Ectodermal cell (in vitro differentiated cells): ENCODE results near the gene TYW1B.
"Not testable (repeated sequence)": the region's sequence is repeated elsewhere in the genome, so short reads cannot be mapped to it uniquely, and the experiment has no call there.

Experiments
- H3K27ac ChIP-seq: 2 replicates; pipeline ENCODE4 v1.7.0; 2013; ENCODE audit warnings: mild to moderate bottlenecking, low read depth, low read length; ENCODE audit not compliant: insufficient read depth, poor library complexity, severe bottlenecking
- H3K27me3 ChIP-seq: 2 replicates; pipeline ENCODE4 v1.7.0; 2013; ENCODE audit warnings: mild to moderate bottlenecking, low read length; ENCODE audit not compliant: insufficient read depth, control insufficient read depth, poor library complexity, severe bottlenecking
- H3K36me3 ChIP-seq: one replicate; pipeline ENCODE4 v1.7.0; 2013; ENCODE audit warnings: low read length; ENCODE audit not compliant: control insufficient read depth, insufficient read depth
- H3K4me1 ChIP-seq: one replicate; pipeline ENCODE4 v1.7.0; 2013; ENCODE audit warnings: low read length; ENCODE audit not compliant: control insufficient read depth, insufficient read depth
- H3K4me3 ChIP-seq: 2 replicates; pipeline ENCODE4 v1.7.0; 2013; ENCODE audit warnings: low read depth, low read length, control low read depth; ENCODE audit not compliant: insufficient read depth
- H3K9me3 ChIP-seq: 2 replicates; pipeline ENCODE4 v1.7.0; 2013; ENCODE audit warnings: mild to moderate bottlenecking, low read length, moderate library complexity; ENCODE audit not compliant: control insufficient read depth
- WGBS, 2 experiments: methylation state at CpG; one replicate each; pipeline ENCODE4 v1.1.7; 2013; ENCODE audit warnings: missing lambda C conversion rate in 2 of 2; 5-methylcytosine and 5-hydroxymethylcytosine counted together

TYW1B gene

DNA sequence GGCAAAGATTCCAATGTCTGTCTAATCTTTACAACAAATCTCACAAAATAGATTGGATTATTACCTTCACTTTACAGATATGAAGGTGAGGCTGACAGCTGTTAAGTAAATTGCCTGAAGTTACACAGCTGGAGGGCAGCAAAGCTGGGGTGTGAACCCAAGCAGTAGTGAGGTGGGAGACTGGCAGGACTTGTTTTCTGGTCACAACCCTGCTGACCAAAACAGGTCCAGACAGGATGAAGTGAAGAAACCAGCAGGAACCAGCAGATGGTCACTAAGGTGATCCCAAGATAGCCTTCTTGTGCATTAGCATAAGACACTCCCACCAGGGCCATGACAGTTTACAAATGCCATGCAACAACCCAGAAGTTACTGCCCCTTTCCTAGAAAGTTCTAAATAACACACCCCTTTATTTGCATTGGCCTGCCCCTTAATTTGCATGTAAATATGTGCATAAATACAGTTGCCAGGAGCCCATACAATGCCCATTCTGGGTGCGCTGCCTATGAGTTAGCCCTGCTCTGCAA, 195.2 kb downstream of the TYW1B start:
- H3K27ac ChIP-seq, H3K4me1 ChIP-seq, H3K9me3 ChIP-seq, H3K27me3 ChIP-seq, H3K36me3 ChIP-seq, H3K4me3 ChIP-seq: not testable (repeated sequence)
- WGBS, 2 experiments = 100% methylated on average over 1 of the region's 1 CpG; no CpG with 5 or more reads in 1 of the 2 experiments

DNA sequence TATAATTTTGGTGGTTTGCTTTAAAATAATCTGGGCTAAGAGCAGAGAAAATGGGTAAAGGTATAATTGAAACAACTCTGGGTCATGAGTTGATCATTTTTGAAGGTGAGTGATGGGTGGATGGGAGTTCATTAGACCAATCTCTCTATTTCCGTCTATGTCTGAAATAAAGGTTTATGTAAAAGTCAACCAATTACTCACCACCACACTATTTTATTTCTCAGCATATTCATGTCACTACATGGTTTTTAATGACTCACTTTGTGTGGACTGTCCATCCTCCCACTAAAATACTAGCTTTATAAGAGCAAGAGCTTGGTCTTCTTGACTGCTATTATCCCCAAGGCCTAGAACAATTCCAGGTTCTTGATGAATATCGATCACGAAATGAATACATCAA, 199.6 kb downstream of the TYW1B start:
- H3K4me1 ChIP-seq, H3K9me3 ChIP-seq, H3K27me3 ChIP-seq, H3K27ac ChIP-seq, H3K36me3 ChIP-seq, H3K4me3 ChIP-seq: not testable (repeated sequence)
- WGBS, 2 experiments = no CpG with 5 or more reads among the region's 3 CpGs

DNA sequence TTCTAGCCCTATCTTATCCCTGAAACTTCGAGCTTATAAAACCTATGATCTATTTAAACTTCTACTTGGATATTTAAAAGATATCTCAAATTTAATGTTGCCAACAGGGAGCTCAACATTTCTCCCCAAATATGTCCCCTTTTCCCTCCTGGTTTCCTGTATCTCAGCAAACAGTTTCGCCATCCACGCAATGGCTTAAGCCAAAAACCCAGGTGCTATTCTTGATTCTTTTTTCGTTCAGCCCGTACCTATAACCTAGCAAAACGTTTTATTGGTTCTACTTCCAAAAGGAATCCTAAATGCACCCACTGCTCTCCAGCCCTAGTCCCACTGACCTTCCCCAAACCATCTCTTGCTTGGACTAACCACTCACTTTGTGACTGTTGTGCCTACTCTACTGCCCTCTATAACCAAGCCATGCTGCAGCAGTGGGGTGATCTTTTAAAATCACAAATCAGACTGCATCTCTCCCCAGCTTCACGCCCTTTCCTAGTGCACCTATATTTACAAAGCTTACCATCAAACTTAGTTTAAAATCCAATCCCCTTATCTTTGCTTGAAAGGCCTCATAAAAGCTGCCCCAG, 201.5 kb downstream of the TYW1B start:
- H3K27me3 ChIP-seq, H3K36me3 ChIP-seq, H3K4me3 ChIP-seq, H3K4me1 ChIP-seq, H3K27ac ChIP-seq, H3K9me3 ChIP-seq: not testable (repeated sequence)
- WGBS, 2 experiments = 90 to 95% methylated on average over 5 to 6 of the region's 7 CpGs

DNA sequence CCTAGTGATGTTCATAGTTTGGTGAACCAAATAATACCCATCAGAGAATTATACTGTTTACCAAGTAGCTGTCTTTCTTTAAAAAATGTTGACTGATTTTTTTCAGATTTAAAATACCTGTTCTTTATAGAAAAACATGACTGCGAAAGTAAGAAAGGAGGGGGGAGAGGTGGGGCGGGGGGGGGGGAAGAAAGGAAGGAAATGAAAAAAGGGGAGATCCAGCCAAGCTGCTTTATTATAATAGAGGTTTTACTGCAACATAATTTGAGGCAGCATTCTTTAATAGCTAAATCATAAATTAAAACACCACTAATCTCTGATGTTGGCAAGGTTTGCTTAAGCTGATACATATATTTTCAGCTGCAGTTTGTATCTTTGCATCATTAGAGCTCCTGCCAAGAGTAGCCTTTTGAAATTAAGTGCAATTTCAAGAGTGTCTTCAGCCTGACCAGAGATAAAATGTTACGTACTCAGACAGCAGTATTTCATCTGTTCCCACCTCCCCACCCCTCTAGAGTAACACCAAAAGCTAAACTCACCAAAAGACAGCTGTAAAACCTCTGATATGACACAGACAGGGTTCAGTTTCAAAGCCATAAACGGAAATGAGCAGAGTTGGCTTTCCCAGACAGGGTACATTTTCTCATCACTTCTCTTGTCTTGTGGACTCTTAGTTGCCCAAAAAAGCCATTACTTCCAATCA, 202.1 kb downstream of the TYW1B start:
- H3K27me3 ChIP-seq, H3K9me3 ChIP-seq, H3K36me3 ChIP-seq, H3K4me1 ChIP-seq, H3K27ac ChIP-seq, H3K4me3 ChIP-seq: not testable (repeated sequence)
- WGBS, 2 experiments = 88 to 92% methylated on average over 1 of the region's 4 CpGs

DNA sequence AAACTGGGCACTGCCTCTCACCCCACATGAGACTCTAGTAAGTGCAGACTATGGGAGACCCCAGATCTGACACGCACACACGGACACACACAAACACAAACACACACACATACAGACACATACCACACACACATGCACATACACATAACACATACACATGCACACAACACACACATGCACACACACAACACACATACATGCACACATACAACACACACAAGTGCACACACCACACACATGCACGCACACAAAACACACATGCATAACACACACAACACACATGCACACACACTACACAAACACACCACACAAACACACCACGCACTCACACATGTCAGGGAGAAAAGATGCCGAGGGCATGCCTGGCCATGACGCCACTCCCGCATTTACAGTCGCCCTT, 205.5 kb downstream of the TYW1B start:
- 87 to 91% methylated on average over 4 of the region's 8 CpGs for WGBS, 2 experiments
- no peak overlapping the region for H3K27ac ChIP-seq
- H3K4me1 ChIP-seq = no peaks in the 10 kb centered on the region
- no peak overlapping the region for H3K4me3 ChIP-seq
- no peaks in the 10 kb centered on the region for H3K36me3 ChIP-seq
- no peaks in the 10 kb centered on the region for H3K27me3 ChIP-seq
- H3K9me3 ChIP-seq = no peaks in the 10 kb centered on the region

DNA sequence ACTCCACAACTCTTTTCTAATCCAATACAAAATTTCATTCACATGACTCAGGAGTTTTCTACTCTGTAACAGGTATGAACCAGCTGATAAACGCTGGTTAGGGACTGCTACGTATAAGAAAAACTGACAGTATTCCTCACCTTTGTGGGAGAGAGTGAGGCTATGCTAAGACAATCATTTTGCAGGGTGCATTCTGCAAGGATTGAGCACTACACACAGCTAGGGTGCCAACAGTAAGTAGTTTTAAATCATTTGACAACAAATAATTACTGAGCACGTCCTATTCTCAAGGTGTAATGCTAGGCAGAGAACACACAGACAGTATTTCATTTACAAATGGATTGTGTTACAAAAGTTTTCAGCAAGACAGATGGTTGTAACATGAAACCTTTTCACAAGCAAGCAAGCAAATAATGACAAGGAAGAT, 206.2 kb downstream of the TYW1B start:
- H3K27me3 ChIP-seq = not testable (repeated sequence)
- 58 to 75% methylated on average over 2 of the region's 3 CpGs for WGBS, 2 experiments

DNA sequence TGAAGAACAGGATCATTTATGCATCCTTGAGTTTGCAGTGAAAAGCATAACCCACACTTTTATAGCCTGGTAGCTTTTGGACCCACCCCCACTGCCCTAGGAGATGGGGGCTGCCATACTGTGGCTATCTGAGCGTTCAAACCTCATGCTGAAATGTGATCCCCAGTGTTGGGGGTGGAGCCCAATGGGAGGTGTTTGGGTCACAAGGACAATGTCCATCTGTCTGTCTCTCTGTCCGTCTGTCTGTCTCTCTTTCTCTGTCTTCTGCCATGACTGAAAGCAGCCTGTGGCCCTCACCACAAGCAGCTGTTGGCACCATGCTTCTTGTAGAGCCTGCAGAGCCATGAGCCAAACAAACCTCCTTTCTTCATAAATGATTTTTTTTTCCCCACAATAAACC, 207.1 kb downstream of the TYW1B start:
- WGBS, 2 experiments = 65 to 75% methylated on average over 2 of the region's 2 CpGs
- H3K27me3 ChIP-seq, H3K9me3 ChIP-seq, H3K27ac ChIP-seq, H3K36me3 ChIP-seq, H3K4me3 ChIP-seq, H3K4me1 ChIP-seq: not testable (repeated sequence)

More for the DNA sequence above, 206.2 kb downstream of the TYW1B start:
- peak overlapping the region; percentile 13 for H3K27ac ChIP-seq
- H3K4me1 ChIP-seq, H3K4me3 ChIP-seq, H3K36me3 ChIP-seq, H3K9me3 ChIP-seq: not testable (repeated sequence)

DNA sequence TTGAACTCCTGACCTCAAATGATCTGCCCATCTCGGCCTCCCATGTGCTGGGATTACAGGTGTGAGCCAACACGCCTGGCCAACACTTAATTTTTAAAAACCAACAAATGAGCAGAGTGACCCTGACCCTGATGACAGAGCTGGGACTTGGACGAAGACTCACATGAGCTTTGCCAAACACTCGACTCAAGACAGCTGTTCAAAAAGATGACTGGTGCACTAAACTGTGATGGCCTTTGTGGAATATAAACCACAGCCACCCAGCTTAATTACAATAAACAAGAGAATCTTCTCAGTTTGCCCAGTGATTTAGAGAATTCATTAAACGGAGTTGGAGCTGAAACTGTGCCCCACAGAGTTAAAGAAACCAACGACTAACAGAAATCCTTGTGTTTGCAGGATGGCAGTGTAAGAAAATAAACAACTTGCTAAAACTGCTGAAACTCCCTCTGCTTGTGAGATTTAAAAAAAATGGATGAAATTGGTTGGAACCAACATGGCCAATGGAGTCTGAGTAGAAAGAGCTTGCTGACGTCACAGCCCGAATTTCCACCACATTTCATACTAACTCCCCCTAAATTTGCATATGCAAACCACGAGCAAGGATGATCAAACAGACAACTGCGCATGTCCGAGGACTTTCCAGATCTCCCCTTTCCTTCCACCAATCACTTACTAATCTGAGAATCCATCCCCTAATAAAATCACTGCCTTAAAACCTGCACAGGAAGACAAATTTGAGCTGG, 209.4 kb downstream of the TYW1B start:
- not testable (repeated sequence) for H3K9me3 ChIP-seq, H3K27ac ChIP-seq, H3K27me3 ChIP-seq, H3K4me3 ChIP-seq, H3K4me1 ChIP-seq, H3K36me3 ChIP-seq
- WGBS, 2 experiments = 88 to 89% methylated on average over 11 of the region's 11 CpGs

DNA sequence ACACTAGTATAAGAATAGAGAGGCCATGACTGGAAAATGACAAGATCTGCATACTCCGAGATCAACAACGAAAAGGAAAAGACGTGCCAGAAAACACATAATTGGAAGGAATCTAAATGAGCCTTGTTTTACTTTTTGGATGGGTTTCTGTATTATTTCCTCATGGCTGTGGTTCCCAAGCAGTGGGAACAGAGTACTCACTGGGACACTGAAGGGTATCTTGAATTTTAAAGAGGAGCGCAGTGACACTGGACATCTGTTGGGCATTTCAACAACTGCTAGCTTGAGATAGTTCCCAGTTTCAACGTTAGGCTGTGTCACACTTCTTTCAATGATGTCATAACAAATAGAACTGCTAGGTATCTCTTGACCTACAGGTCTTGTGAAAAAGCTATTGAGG, 218.2 kb downstream of the TYW1B start:
- H3K27me3 ChIP-seq, H3K9me3 ChIP-seq, H3K4me1 ChIP-seq, H3K36me3 ChIP-seq, H3K4me3 ChIP-seq, H3K27ac ChIP-seq: not testable (repeated sequence)
- WGBS, 2 experiments = 97 to 99% methylated on average over 5 of the region's 5 CpGs

DNA sequence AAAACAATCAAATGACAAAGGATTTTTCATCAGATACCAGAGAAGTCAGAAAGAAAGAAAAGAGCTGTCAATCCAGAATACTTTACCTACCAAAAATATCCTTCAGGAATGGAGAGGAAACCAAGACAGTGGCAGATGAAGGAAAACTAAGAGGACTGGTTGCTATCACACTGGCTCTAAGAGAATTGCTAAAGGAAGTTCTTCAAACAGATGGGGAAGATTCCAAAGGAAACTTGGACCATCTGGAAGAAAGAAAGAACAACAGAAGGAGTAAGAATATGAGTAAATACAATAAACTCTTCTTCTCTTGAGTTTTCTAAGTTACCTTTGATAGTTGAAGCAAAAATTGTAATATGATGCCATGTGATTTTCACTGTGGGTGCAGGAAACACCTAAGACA, 220.0 kb downstream of the TYW1B start:
- not testable (repeated sequence) for H3K27me3 ChIP-seq, H3K36me3 ChIP-seq, H3K9me3 ChIP-seq, H3K4me3 ChIP-seq, H3K4me1 ChIP-seq, H3K27ac ChIP-seq
